H9 (cell line): Measurements from ENCODE around the gene MCM3. TPM values are rescaled to one million over a fixed set of nuclear protein-coding genes. Genes with fewer than 3 reads are reported as not detected.

Experiments used
- DNase-seq: peaks from one replicate; pipeline ENCODE4 v3.0.0-alpha.2; 2017
- H2AFZ ChIP-seq: one replicate; pipeline ENCODE4 v1.6.1; 2013; ENCODE audit warnings: mild to moderate bottlenecking, low read length, control low read depth, moderate library complexity
- H2AK5ac ChIP-seq: 2 replicates; pipeline ENCODE4 v1.6.1; 2013; ENCODE audit warnings: low read length, control low read depth, mixed read lengths; ENCODE audit not compliant: insufficient read length
- H2BK120ac ChIP-seq: one replicate; pipeline ENCODE4 v1.6.1; 2013; ENCODE audit warnings: low read depth, mild to moderate bottlenecking, low read length, control low read depth, inconsistent platforms; ENCODE audit not compliant: poor library complexity, severe bottlenecking
- H2BK12ac ChIP-seq: 2 replicates; pipeline ENCODE4 v1.6.1; 2013; ENCODE audit warnings: low read length, control low read depth, mixed read lengths, low read depth; ENCODE audit not compliant: insufficient read length
- H2BK15ac ChIP-seq: 2 replicates; pipeline ENCODE4 v1.6.1; 2013; ENCODE audit warnings: low read depth, low read length, control low read depth
- H2BK20ac ChIP-seq: one replicate; pipeline ENCODE4 v1.6.1; 2013; ENCODE audit warnings: low read depth, mild to moderate bottlenecking, low read length, control low read depth, inconsistent platforms; ENCODE audit not compliant: poor library complexity, severe bottlenecking
- H2BK5ac ChIP-seq: 2 replicates; pipeline ENCODE4 v1.6.1; 2013; ENCODE audit warnings: low read length, control low read depth, mixed read lengths; ENCODE audit not compliant: insufficient read length
- H3K14ac ChIP-seq: 2 replicates; pipeline ENCODE4 v1.6.1; 2013; ENCODE audit warnings: low read length, control low read depth; ENCODE audit not compliant: insufficient read depth
- H3K18ac ChIP-seq: 2 replicates; pipeline ENCODE4 v1.6.1; 2013; ENCODE audit warnings: low read depth, mild to moderate bottlenecking, mixed read lengths, low read length, control low read depth; ENCODE audit not compliant: insufficient read length
- H3K23ac ChIP-seq: 2 replicates; pipeline ENCODE4 v1.6.1; 2013; ENCODE audit warnings: low read length, control low read depth, mixed read lengths, low read depth; ENCODE audit not compliant: insufficient read length
- H3K23me2 ChIP-seq: 2 replicates; pipeline ENCODE4 v1.6.1; 2013; ENCODE audit warnings: low read depth, mild to moderate bottlenecking, mixed read lengths, low read length, control low read depth; ENCODE audit not compliant: insufficient read length, poor library complexity, severe bottlenecking
- H3K27ac ChIP-seq: 2 replicates; pipeline ENCODE4 v1.5.1; 2013; ENCODE audit warnings: low read length, control low read depth, mixed read lengths, low read depth; ENCODE audit not compliant: insufficient read length
- H3K27me3 ChIP-seq: 2 replicates; pipeline ENCODE4 v1.6.1; 2013; ENCODE audit warnings: low read length, control low read depth, inconsistent platforms; ENCODE audit not compliant: insufficient read depth
- H3K4ac ChIP-seq: 2 replicates; pipeline ENCODE4 v1.6.1; 2013; ENCODE audit warnings: low read depth, mild to moderate bottlenecking, control low read depth, inconsistent platforms, low read length, moderate library complexity
- H3K4me1 ChIP-seq: 2 replicates; pipeline ENCODE4 v1.6.1; 2013; ENCODE audit warnings: low read length, control low read depth, inconsistent platforms; ENCODE audit not compliant: insufficient read depth
- H3K4me2 ChIP-seq: 2 replicates; pipeline ENCODE4 v1.6.1; 2013; ENCODE audit warnings: low read length, control low read depth, mixed read lengths; ENCODE audit not compliant: insufficient read length, insufficient read depth
- H3K56ac ChIP-seq: 2 replicates; pipeline ENCODE4 v1.6.1; 2013; ENCODE audit warnings: low read depth, mild to moderate bottlenecking, mixed read lengths, low read length, control low read depth; ENCODE audit not compliant: insufficient read length
- H3K79me1 ChIP-seq: 2 replicates; pipeline ENCODE4 v1.6.1; 2013; ENCODE audit warnings: low read depth, mild to moderate bottlenecking, moderate library complexity, low read length, control low read depth, inconsistent platforms; ENCODE audit not compliant: insufficient read depth, poor library complexity, severe bottlenecking
- H3K79me2 ChIP-seq: 2 replicates; pipeline ENCODE4 v1.6.1; 2013; ENCODE audit warnings: low read length, control low read depth, inconsistent platforms; ENCODE audit not compliant: insufficient read depth
- H3K9ac ChIP-seq: 2 replicates; pipeline ENCODE4 v1.6.1; 2013; ENCODE audit warnings: low read length, control low read depth, mixed read lengths; ENCODE audit not compliant: insufficient read length; ENCODE audit errors: extremely low read depth
- H3K9me3 ChIP-seq: one replicate; pipeline ENCODE4 v1.6.1; 2013; ENCODE audit warnings: low read depth, low read length, inconsistent platforms; ENCODE audit not compliant: control insufficient read depth
- H3T11ph ChIP-seq: one replicate; pipeline ENCODE4 v1.6.1; 2013; ENCODE audit warnings: mild to moderate bottlenecking, low read length, control low read depth, inconsistent platforms
- H4K20me1 ChIP-seq: one replicate; pipeline ENCODE4 v1.6.1; 2013; ENCODE audit not compliant: control insufficient read depth, insufficient read length, insufficient read depth
- H4K5ac ChIP-seq: 2 replicates; pipeline ENCODE4 v1.6.1; 2013; ENCODE audit warnings: low read depth, mild to moderate bottlenecking, mixed read lengths, low read length, control low read depth; ENCODE audit not compliant: insufficient read length
- H4K8ac ChIP-seq: replicated peaks from 2 replicates; pipeline ENCODE4 v1.6.1; 2013; ENCODE audit warnings: low read length, control low read depth, mixed read lengths, low read depth; ENCODE audit not compliant: insufficient read length
- H4K91ac ChIP-seq: 2 replicates; pipeline ENCODE4 v1.6.1; 2013; ENCODE audit warnings: low read depth, mild to moderate bottlenecking, moderate library complexity, mixed read lengths, low read length, control low read depth; ENCODE audit not compliant: insufficient read length
- H3K27ac Mint-ChIP-seq, 3 experiments: 2 replicates in 2 of 3; 3 replicates in 1 of 3; pipeline ENCODE4 v1.8.0; 2020 to 2021; ENCODE audit warnings: mixed read lengths in 3 of 3, mild to moderate bottlenecking in 1 of 3, moderate library complexity in 1 of 3
- H3K27me3 Mint-ChIP-seq: 2 replicates; pipeline ENCODE4 v1.8.0; 2021; ENCODE audit warnings: low read depth, mild to moderate bottlenecking, moderate library complexity, mixed read lengths
- H3K36me3 Mint-ChIP-seq, 3 experiments: 2 replicates in 2 of 3; 3 replicates in 1 of 3; pipeline ENCODE4 v1.8.0; 2020 to 2021; ENCODE audit warnings: low read depth in 3 of 3, mixed read lengths in 3 of 3; ENCODE audit not compliant: insufficient read depth in 1 of 3
- H3K4me1 Mint-ChIP-seq, 2 experiments: 2 replicates each; pipeline ENCODE4 v1.8.0; 2020; ENCODE audit warnings: mixed read lengths in 2 of 2
- H3K4me3 Mint-ChIP-seq, 2 experiments: 2 replicates in 1 of 2; 3 replicates in 1 of 2; pipeline ENCODE4 v1.8.0; 2020 to 2021; ENCODE audit warnings: mild to moderate bottlenecking in 2 of 2, mixed read lengths in 2 of 2, moderate library complexity in 1 of 2
- H3K9me3 Mint-ChIP-seq, 2 experiments: 2 replicates in 1 of 2; 3 replicates in 1 of 2; pipeline ENCODE4 v1.8.0; 2020; ENCODE audit warnings: mild to moderate bottlenecking in 2 of 2, mixed read lengths in 2 of 2, moderate library complexity in 1 of 2
- CTCF ChIP-seq: fragments of 200-600 bp; sonication (generic); conservative IDR thresholded peaks from 3 replicates; pipeline ENCODE4 v1.8.0; 2021; ENCODE audit warnings: antibody characterized with exemption, mild to moderate bottlenecking
- WGBS: extraction: QIAGEN DNeasy Blood & Tissue Kit; methylation state at CpG from one replicate; pipeline ENCODE4 v1.1.7; 2013; ENCODE audit warnings: missing lambda C conversion rate, low lambda C conversion rate, mixed read lengths; ENCODE audit not compliant: insufficient read length; ENCODE audit errors: extremely low coverage; 5-methylcytosine and 5-hydroxymethylcytosine counted together
- total RNA-seq: library from RNA; stranded (reverse); gene quantifications from 2 replicates; pipeline ENCODE4 v1.2.1, GENCODE V29; 2021

Gene MCM3
- total RNA-seq, 1 experiment from 2014 or later, result 252 TPM

- H3K36me3 Mint-ChIP-seq, result no peaks in the 10 kb centered on the region
- Histone ChIP-seq H3K23ac (no peak overlapping the region), H2BK120ac (no peak overlapping the region), H4K91ac (no peak overlapping the region), H3K14ac (no peak overlapping the region), H3T11ph (no peak overlapping the region), H3K18ac (no peak overlapping the region), H4K20me1 (no peaks in the 10 kb centered on the region), H4K5ac (no peak overlapping the region), H3K79me1 (no peaks in the 10 kb centered on the region), H2BK15ac (no peak overlapping the region), H3K4me1 (no peaks in the 10 kb centered on the region), H3K79me2 (no peaks in the 10 kb centered on the region), H3K9ac (no peak overlapping the region), H2BK12ac (no peak overlapping the region), H3K9me3 (no peaks in the 10 kb centered on the region), H2BK5ac (no peak overlapping the region), H2AFZ (no peak overlapping the region), H4K8ac (no peak overlapping the region), H2BK20ac (no peak overlapping the region), H3K4ac (no peak overlapping the region), H3K23me2 (no peaks in the 10 kb centered on the region), H2AK5ac (no peak overlapping the region), H3K27ac (no peak overlapping the region), H3K56ac (no peak overlapping the region), H3K4me2 (no peak overlapping the region), H3K27me3 (no peaks in the 10 kb centered on the region)
- no peak overlapping the region for H3K4me3 Mint-ChIP-seq
- no peaks in the 10 kb centered on the region; the same call in 1 of the 2 replicates for H3K27me3 Mint-ChIP-seq
- no peak for DNase-seq
- H3K9me3 Mint-ChIP-seq, result no peaks in the 10 kb centered on the region
- H3K27ac Mint-ChIP-seq, result no peak overlapping the region
- peaks cover 2 to 4% of the 10 kb centered on the region in 2 experiments; a peak in 3 of 4 replicates for H3K4me1 Mint-ChIP-seq
- no CpG with 5 or more reads among the region's 5 CpGs for WGBS
- no peak for TF ChIP-seq CTCF
These were observed 67.5 kb downstream of the MCM3 start for GRCh38 chr6:52216932-52217575.
